DOHH2 (cell line): ENCODE data around the gene GLYATL1.

Experiments
- H3F3A ChIP-seq: fragments of 200-600 bp; sonication (generic), shearing (Covaris generic); 2 replicates; pipeline ENCODE4 v1.6.0; 2016; ENCODE audit warnings: antibody characterized with exemption, mild to moderate bottlenecking; ENCODE audit not compliant: control insufficient read depth, insufficient read depth
- H3K27ac ChIP-seq: fragments of 200-600 bp; sonication (generic); 2 replicates; pipeline ENCODE4 v1.5.1; 2014; ENCODE audit warnings: low read depth, mild to moderate bottlenecking, low read length, moderate library complexity
- H3K27me3 ChIP-seq: fragments of 200-600 bp; sonication (generic); 2 replicates; pipeline ENCODE4 v1.6.1; 2014; ENCODE audit warnings: mild to moderate bottlenecking, low read length, mixed read lengths; ENCODE audit not compliant: control insufficient read depth
- H3K36me3 ChIP-seq: fragments of 200-600 bp; sonication (generic); 2 replicates; pipeline ENCODE4 v1.6.1; 2014; ENCODE audit warnings: mild to moderate bottlenecking, low read length, moderate library complexity, mixed read lengths; ENCODE audit not compliant: control insufficient read depth
- H3K4me1 ChIP-seq: fragments of 200-600 bp; sonication (generic); 2 replicates; pipeline ENCODE4 v1.6.1; 2014; ENCODE audit warnings: mild to moderate bottlenecking, low read length, mixed read lengths; ENCODE audit not compliant: control insufficient read depth
- H3K4me2 ChIP-seq: fragments of 200-600 bp; sonication (generic); 2 replicates; pipeline ENCODE4 v1.6.0; 2014; ENCODE audit warnings: mild to moderate bottlenecking, low read length, moderate library complexity
- H3K4me3 ChIP-seq: fragments of 200-600 bp; sonication (generic); 2 replicates; pipeline ENCODE4 v1.5.1; 2014; ENCODE audit warnings: mild to moderate bottlenecking, low read length, mixed read lengths
- H3K79me2 ChIP-seq: fragments of 200-600 bp; sonication (generic); 2 replicates; pipeline ENCODE4 v1.6.1; 2014; ENCODE audit warnings: mild to moderate bottlenecking, low read length, mixed read lengths; ENCODE audit not compliant: control insufficient read depth
- H3K9me2 ChIP-seq: fragments of 200-600 bp; sonication (generic); replicated peaks from 2 replicates; pipeline ENCODE4 v1.6.1; 2014; ENCODE audit warnings: mild to moderate bottlenecking, low read length, mixed read lengths; ENCODE audit not compliant: control insufficient read depth
- H3K9me3 ChIP-seq: fragments of 200-600 bp; sonication (generic); 2 replicates; pipeline ENCODE4 v1.6.1; 2014; ENCODE audit warnings: antibody characterized with exemption, low read length, mixed read lengths; ENCODE audit not compliant: control insufficient read depth, insufficient read depth
- H4K20me1 ChIP-seq: fragments of 200-600 bp; sonication (generic); 2 replicates; pipeline ENCODE4 v1.6.0; 2014; ENCODE audit warnings: low read depth, mild to moderate bottlenecking, antibody characterized with exemption, low read length, moderate library complexity; ENCODE audit not compliant: control insufficient read depth, insufficient read depth
- CTCF ChIP-seq: fragments of 200-600 bp; sonication (generic); IDR thresholded peaks from one replicate; pipeline ENCODE4 v1.5.1; 2014; ENCODE audit warnings: antibody characterized with exemption, mild to moderate bottlenecking, low read depth, low read length; ENCODE audit not compliant: poor library complexity, severe bottlenecking
- EZH2phosphoT487 ChIP-seq: fragments of 200-600 bp; sonication (generic); IDR thresholded peaks from 2 replicates; pipeline ENCODE4 v1.6.1; 2017; ENCODE audit warnings: borderline replicate concordance, mild to moderate bottlenecking, antibody characterized with exemption, low read length, moderate library complexity, mixed read lengths

Gene GLYATL1, protein sequence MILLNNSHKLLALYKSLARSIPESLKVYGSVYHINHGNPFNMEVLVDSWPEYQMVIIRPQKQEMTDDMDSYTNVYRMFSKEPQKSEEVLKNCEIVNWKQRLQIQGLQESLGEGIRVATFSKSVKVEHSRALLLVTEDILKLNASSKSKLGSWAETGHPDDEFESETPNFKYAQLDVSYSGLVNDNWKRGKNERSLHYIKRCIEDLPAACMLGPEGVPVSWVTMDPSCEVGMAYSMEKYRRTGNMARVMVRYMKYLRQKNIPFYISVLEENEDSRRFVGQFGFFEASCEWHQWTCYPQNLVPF

GRCh38 chr11:58939277-58939676 lies at the start of gene GLYATL1:
Gene GLYATL1, plus strand, starts transcription at chr11:58939488. Its CDS starts 7,600 bp downstream, at chr11:58947088.
- no peaks in the 10 kb centered on the region for H3F3A ChIP-seq
- no peaks in the 10 kb centered on the region for H3K36me3 ChIP-seq
- H4K20me1 ChIP-seq, result no peaks in the 10 kb centered on the region
- H3K9me2 ChIP-seq, result no peaks in the 10 kb centered on the region
- no peak within 1 kb of the TSS for H3K4me2 ChIP-seq
- no peak within 1 kb of the TSS for H3K4me3 ChIP-seq
- TF ChIP-seq CTCF (no peak), EZH2phosphoT487 (no peak)
- no peaks in the 10 kb centered on the region for H3K79me2 ChIP-seq
- no peak within 1 kb of the TSS for H3K27ac ChIP-seq
- H3K27me3 ChIP-seq, result no peaks in the 10 kb centered on the region
- no peaks in the 10 kb centered on the region for H3K4me1 ChIP-seq
- H3K9me3 ChIP-seq, result no peaks in the 10 kb centered on the region

DNA sequence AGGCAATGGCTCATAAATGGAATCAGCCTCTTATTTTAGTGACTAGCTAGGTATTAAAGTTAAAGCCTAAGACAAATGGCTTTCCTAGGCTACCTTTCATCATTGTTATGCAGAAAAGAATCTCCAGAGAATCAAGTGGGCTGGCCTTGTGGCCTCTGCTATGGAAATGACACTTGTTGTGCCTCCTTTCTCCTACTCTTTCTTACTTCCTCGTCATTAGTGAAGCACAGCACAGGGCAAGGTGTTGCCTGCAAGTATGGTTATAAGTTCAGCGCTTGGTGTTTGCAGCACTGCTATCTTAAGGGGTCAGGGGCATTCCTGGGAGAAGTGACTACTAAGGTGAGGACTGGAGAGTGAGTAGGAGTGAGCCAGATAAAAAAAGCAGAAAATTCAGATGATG lies 45.4 kb upstream of the GLYATL1 start:
- Histone ChIP-seq H3K4me1 (peaks cover 27% of the 10 kb centered on the region), H3K36me3 (no peaks in the 10 kb centered on the region), H3F3A (no peaks in the 10 kb centered on the region; the same call in 1 of the 2 replicates), H3K4me3 (no peak overlapping the region), H3K9me3 (no peaks in the 10 kb centered on the region; the same call in 1 of the 2 replicates), H4K20me1 (no peaks in the 10 kb centered on the region), H3K27ac (no peak overlapping the region), H3K4me2 (no peak overlapping the region), H3K27me3 (no peaks in the 10 kb centered on the region), H3K9me2 (no peaks in the 10 kb centered on the region), H3K79me2 (no peaks in the 10 kb centered on the region)
- TF ChIP-seq EZH2phosphoT487, result no peak
- no peak for TF ChIP-seq CTCF

GRCh38 chr11:58898106-58898505 lies 41.2 kb upstream of the GLYATL1 start:
- peak overlapping the region; percentile 44 for H3K4me2 ChIP-seq
- H3K4me3 ChIP-seq, result 0 out of 2 replicates have a peak overlapping the region, but pooled peaks have one; percentile 21

More at GRCh38 chr11:58898106-58898505, 41.2 kb upstream of the GLYATL1 start:
- H3K9me2 ChIP-seq, result no peaks in the 10 kb centered on the region
- peaks cover 30% of the 10 kb centered on the region for H3K4me1 ChIP-seq
- no peaks in the 10 kb centered on the region for H4K20me1 ChIP-seq
- H3K27me3 ChIP-seq, result no peaks in the 10 kb centered on the region
- H3F3A ChIP-seq, result no peaks in the 10 kb centered on the region; the same call in 1 of the 2 replicates
- peak overlapping the region; percentile 54 for H3K27ac ChIP-seq
- H3K36me3 ChIP-seq, result no peaks in the 10 kb centered on the region
- H3K9me3 ChIP-seq, result no peaks in the 10 kb centered on the region
- no peaks in the 10 kb centered on the region for H3K79me2 ChIP-seq
- no peak for TF ChIP-seq CTCF
- no peak for TF ChIP-seq EZH2phosphoT487
